ENCODE data around the gene PPP6R2.

Gene PPP6R2

GRCh38 chr22:50463188-50463900 is 120.2 kb downstream of the PPP6R2 start:
- Histone ChIP-seq H3K9me3 (ENCODE audit: control insufficient read depth, insufficient read depth, low read length) (no peaks in the 10 kb centered on the region), H3K27me3 (ENCODE audit: control insufficient read depth, insufficient read depth, low read length) (no peaks in the 10 kb centered on the region), H3K4me3 (ENCODE audit: low read length) (no peak overlapping the region), H3K27ac (ENCODE audit: low read length) (no peak overlapping the region), H3K36me3 (ENCODE audit: control insufficient read depth, insufficient read depth, low read length) (peaks cover 85% of the 10 kb centered on the region), H3K4me1 (ENCODE audit: control insufficient read depth, insufficient read depth, low read length) (no peaks in the 10 kb centered on the region; the same call in 1 of the 2 replicates)
- no peak for DNase-seq (ENCODE audit: low read depth, low spot score)
- no CpG with 5 or more reads among the region's 28 CpGs for WGBS (ENCODE audit: insufficient coverage, insufficient read length)

- peaks cover 75% of the 10 kb centered on the region for H3K36me3 ChIP-seq (ENCODE audit: control insufficient read depth, insufficient read depth, low read length)
- DNase-seq (ENCODE audit: low read depth, low spot score): no peak
- no peak overlapping the region for H3K4me3 ChIP-seq (ENCODE audit: low read length)
- WGBS (ENCODE audit: insufficient coverage, insufficient read length): no CpG with 5 or more reads among the region's 24 CpGs
- no peak overlapping the region for H3K27ac ChIP-seq (ENCODE audit: low read length)
- H3K4me1 ChIP-seq (ENCODE audit: control insufficient read depth, insufficient read depth, low read length): no peaks in the 10 kb centered on the region; the same call in 1 of the 2 replicates
- H3K27me3 ChIP-seq (ENCODE audit: control insufficient read depth, insufficient read depth, low read length): no peaks in the 10 kb centered on the region
- H3K9me3 ChIP-seq (ENCODE audit: control insufficient read depth, insufficient read depth, low read length): no peaks in the 10 kb centered on the region
Observed at GRCh38 chr22:50464451-50464850, 121.3 kb downstream of the PPP6R2 start.

GRCh38 chr22:50465066-50465930 is 122.2 kb downstream of the PPP6R2 start:
- Histone ChIP-seq H3K9me3 (ENCODE audit: control insufficient read depth, insufficient read depth, low read length) (no peaks in the 10 kb centered on the region), H3K27me3 (ENCODE audit: control insufficient read depth, insufficient read depth, low read length) (no peaks in the 10 kb centered on the region), H3K4me1 (ENCODE audit: control insufficient read depth, insufficient read depth, low read length) (peaks cover 3% of the 10 kb centered on the region), H3K36me3 (ENCODE audit: control insufficient read depth, insufficient read depth, low read length) (peaks cover 68% of the 10 kb centered on the region), H3K27ac (ENCODE audit: low read length) (no peak overlapping the region), H3K4me3 (ENCODE audit: low read length) (no peak overlapping the region)
- no peak for DNase-seq (ENCODE audit: low read depth, low spot score)
- no CpG with 5 or more reads among the region's 30 CpGs for WGBS (ENCODE audit: insufficient coverage, insufficient read length)

GRCh38 chr22:50467341-50467740 is 124.2 kb downstream of the PPP6R2 start:
- WGBS (ENCODE audit: insufficient coverage, insufficient read length): no CpG with 5 or more reads among the region's 24 CpGs
- Histone ChIP-seq H3K9me3 (ENCODE audit: control insufficient read depth, insufficient read depth, low read length) (no peaks in the 10 kb centered on the region), H3K4me1 (ENCODE audit: control insufficient read depth, insufficient read depth, low read length) (peaks cover 6% of the 10 kb centered on the region), H3K27me3 (ENCODE audit: control insufficient read depth, insufficient read depth, low read length) (no peaks in the 10 kb centered on the region), H3K36me3 (ENCODE audit: control insufficient read depth, insufficient read depth, low read length) (peaks cover 51% of the 10 kb centered on the region), H3K4me3 (ENCODE audit: low read length) (no peak overlapping the region), H3K27ac (ENCODE audit: low read length) (no peak overlapping the region)
- DNase-seq (ENCODE audit: low read depth, low spot score): no peak

- H3K9me3 ChIP-seq (ENCODE audit: control insufficient read depth, insufficient read depth, low read length): no peaks in the 10 kb centered on the region
- H3K4me1 ChIP-seq (ENCODE audit: control insufficient read depth, insufficient read depth, low read length): peaks cover 6% of the 10 kb centered on the region
Observed at GRCh38 chr22:50467773-50468440, 124.8 kb downstream of the PPP6R2 start.

GRCh38 chr22:50468626-50469025 is 125.5 kb downstream of the PPP6R2 start:
- WGBS (ENCODE audit: insufficient coverage, insufficient read length): no CpG with 5 or more reads among the region's 8 CpGs
- no peak overlapping the region for H3K4me3 ChIP-seq (ENCODE audit: low read length)
- peaks cover 6% of the 10 kb centered on the region for H3K4me1 ChIP-seq (ENCODE audit: control insufficient read depth, insufficient read depth, low read length)
- H3K9me3 ChIP-seq (ENCODE audit: control insufficient read depth, insufficient read depth, low read length): no peaks in the 10 kb centered on the region
- no peak for DNase-seq (ENCODE audit: low read depth, low spot score)
- H3K36me3 ChIP-seq (ENCODE audit: control insufficient read depth, insufficient read depth, low read length): peaks cover 39% of the 10 kb centered on the region
- no peaks in the 10 kb centered on the region for H3K27me3 ChIP-seq (ENCODE audit: control insufficient read depth, insufficient read depth, low read length)
- no peak overlapping the region for H3K27ac ChIP-seq (ENCODE audit: low read length)

More at GRCh38 chr22:50467773-50468440, 124.8 kb downstream of the PPP6R2 start:
- no peak for DNase-seq (ENCODE audit: low read depth, low spot score)
- WGBS (ENCODE audit: insufficient coverage, insufficient read length): no CpG with 5 or more reads among the region's 22 CpGs
- no peak overlapping the region for H3K27ac ChIP-seq (ENCODE audit: low read length)
- H3K36me3 ChIP-seq (ENCODE audit: control insufficient read depth, insufficient read depth, low read length): peaks cover 45% of the 10 kb centered on the region
- H3K27me3 ChIP-seq (ENCODE audit: control insufficient read depth, insufficient read depth, low read length): no peaks in the 10 kb centered on the region
- H3K4me3 ChIP-seq (ENCODE audit: low read length): no peak overlapping the region

- no peak for DNase-seq (ENCODE audit: low read depth, low spot score)
- Histone ChIP-seq H3K27me3 (ENCODE audit: control insufficient read depth, insufficient read depth, low read length) (no peaks in the 10 kb centered on the region), H3K27ac (ENCODE audit: low read length) (no peak overlapping the region), H3K36me3 (ENCODE audit: control insufficient read depth, insufficient read depth, low read length) (peaks cover 32% of the 10 kb centered on the region), H3K4me1 (ENCODE audit: control insufficient read depth, insufficient read depth, low read length) (peaks cover 8% of the 10 kb centered on the region), H3K4me3 (ENCODE audit: low read length) (no peak overlapping the region), H3K9me3 (ENCODE audit: control insufficient read depth, insufficient read depth, low read length) (no peaks in the 10 kb centered on the region)
- WGBS (ENCODE audit: insufficient coverage, insufficient read length): no CpG with 5 or more reads among the region's 25 CpGs
Observed at GRCh38 chr22:50469377-50470305, 126.5 kb downstream of the PPP6R2 start.

GRCh38 chr22:50470491-50470890 is 127.4 kb downstream of the PPP6R2 start:
- H3K4me3 ChIP-seq (ENCODE audit: low read length): no peak overlapping the region
- no peak overlapping the region for H3K27ac ChIP-seq (ENCODE audit: low read length)
- H3K9me3 ChIP-seq (ENCODE audit: control insufficient read depth, insufficient read depth, low read length): no peaks in the 10 kb centered on the region
- H3K36me3 ChIP-seq (ENCODE audit: control insufficient read depth, insufficient read depth, low read length): peaks cover 25% of the 10 kb centered on the region
- H3K27me3 ChIP-seq (ENCODE audit: control insufficient read depth, insufficient read depth, low read length): no peaks in the 10 kb centered on the region
- DNase-seq (ENCODE audit: low read depth, low spot score): no peak
- no CpG with 5 or more reads among the region's 6 CpGs for WGBS (ENCODE audit: insufficient coverage, insufficient read length)
- H3K4me1 ChIP-seq (ENCODE audit: control insufficient read depth, insufficient read depth, low read length): peaks cover 8% of the 10 kb centered on the region

- no CpG with 5 or more reads among the region's 21 CpGs for WGBS (ENCODE audit: insufficient coverage, insufficient read length)
- no peak for DNase-seq (ENCODE audit: low read depth, low spot score)
- Histone ChIP-seq H3K36me3 (ENCODE audit: control insufficient read depth, insufficient read depth, low read length) (peaks cover 17% of the 10 kb centered on the region), H3K27ac (ENCODE audit: low read length) (no peak overlapping the region), H3K4me3 (ENCODE audit: low read length) (no peak overlapping the region), H3K9me3 (ENCODE audit: control insufficient read depth, insufficient read depth, low read length) (no peaks in the 10 kb centered on the region), H3K4me1 (ENCODE audit: control insufficient read depth, insufficient read depth, low read length) (peaks cover 9% of the 10 kb centered on the region), H3K27me3 (ENCODE audit: control insufficient read depth, insufficient read depth, low read length) (no peaks in the 10 kb centered on the region)
Observed at GRCh38 chr22:50471197-50471847, 128.2 kb downstream of the PPP6R2 start.

Data from iPS DF 6.9 (cell line).